ENCODE measurements around the gene SIX5.

DNA sequence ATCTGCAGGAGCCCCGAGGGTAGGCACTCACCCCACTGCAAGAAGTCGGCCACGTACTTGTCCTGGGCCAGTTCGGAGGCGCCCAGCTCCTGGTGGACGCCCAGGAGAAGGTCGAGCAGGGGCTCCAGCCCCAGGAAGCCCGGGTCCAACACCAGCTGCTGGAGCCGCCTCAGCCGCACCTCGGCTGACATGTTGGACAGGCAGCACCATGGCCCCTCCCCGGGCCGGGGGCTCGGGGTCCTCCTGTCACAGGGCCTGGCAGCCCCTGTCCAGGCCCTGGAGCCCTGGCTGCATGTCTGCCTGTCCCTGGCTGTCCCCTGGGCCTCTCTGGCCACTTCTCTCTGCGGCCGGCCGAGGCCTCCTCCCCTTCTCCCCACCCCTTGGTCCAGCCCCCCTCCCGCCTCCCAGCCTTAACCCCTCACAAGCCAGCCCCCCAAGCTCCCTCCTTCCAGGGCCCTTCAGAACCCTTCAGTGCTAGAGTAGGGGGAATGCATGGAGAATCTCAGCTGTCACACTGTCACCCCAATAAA lies 13.2 kb upstream of the SIX5 start, which contains the start of gene DMPK:
- TF ChIP-seq, protein P1, sequence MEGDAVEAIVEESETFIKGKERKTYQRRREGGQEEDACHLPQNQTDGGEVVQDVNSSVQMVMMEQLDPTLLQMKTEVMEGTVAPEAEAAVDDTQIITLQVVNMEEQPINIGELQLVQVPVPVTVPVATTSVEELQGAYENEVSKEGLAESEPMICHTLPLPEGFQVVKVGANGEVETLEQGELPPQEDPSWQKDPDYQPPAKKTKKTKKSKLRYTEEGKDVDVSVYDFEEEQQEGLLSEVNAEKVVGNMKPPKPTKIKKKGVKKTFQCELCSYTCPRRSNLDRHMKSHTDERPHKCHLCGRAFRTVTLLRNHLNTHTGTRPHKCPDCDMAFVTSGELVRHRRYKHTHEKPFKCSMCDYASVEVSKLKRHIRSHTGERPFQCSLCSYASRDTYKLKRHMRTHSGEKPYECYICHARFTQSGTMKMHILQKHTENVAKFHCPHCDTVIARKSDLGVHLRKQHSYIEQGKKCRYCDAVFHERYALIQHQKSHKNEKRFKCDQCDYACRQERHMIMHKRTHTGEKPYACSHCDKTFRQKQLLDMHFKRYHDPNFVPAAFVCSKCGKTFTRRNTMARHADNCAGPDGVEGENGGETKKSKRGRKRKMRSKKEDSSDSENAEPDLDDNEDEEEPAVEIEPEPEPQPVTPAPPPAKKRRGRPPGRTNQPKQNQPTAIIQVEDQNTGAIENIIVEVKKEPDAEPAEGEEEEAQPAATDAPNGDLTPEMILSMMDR (IDR thresholded peaks at IDR 0.05; ENCODE audit: low read depth, low read length, poor library complexity, severe bottlenecking) = no peak
- TF ChIP-seq EZH2phosphoT487 (IDR thresholded peaks at IDR 0.05; ENCODE audit: borderline replicate concordance, low read length) = no peak
